ENCODE results near the gene TMEM120B.

TMEM120B gene

GRCh38 chr12:121823101-121823726, 110.7 kb downstream of the TMEM120B start:
- DNase-seq: no peak

GRCh38 chr12:121823727-121824115, 111.2 kb downstream of the TMEM120B start:
- DNase-seq: no peak

- no peak for DNase-seq
These were observed 112.5 kb downstream of the TMEM120B start for GRCh38 chr12:121825041-121825523.

GRCh38 chr12:121826318-121827150, 114.0 kb downstream of the TMEM120B start:
- no peak for DNase-seq

- DNase-seq: no peak
These were observed 115.0 kb downstream of the TMEM120B start for GRCh38 chr12:121827351-121828099.

- DNase-seq: no peak
These were observed 115.8 kb downstream of the TMEM120B start for GRCh38 chr12:121828306-121828705.

GRCh38 chr12:121828826-121829225, 116.3 kb downstream of the TMEM120B start:
- DNase-seq: no peak

- DNase-seq: no peak
These were observed 116.8 kb downstream of the TMEM120B start for GRCh38 chr12:121829250-121829918.

- DNase-seq: no peak
These were observed 117.6 kb downstream of the TMEM120B start for GRCh38 chr12:121830134-121830533.

- DNase-seq: no peak
These were observed 118.2 kb downstream of the TMEM120B start for GRCh38 chr12:121830588-121831265.

Measured in fibroblast of upper back skin (primary cell).